GM19099 (cell line): ENCODE measurements around the gene SPIN1.

ENCODE experiments used
- POLR2A ChIP-seq: IDR thresholded peaks from 3 replicates; pipeline ENCODE4 v1.6.1; 2011; ENCODE audit warnings: low read depth; ENCODE audit not compliant: insufficient read length; ENCODE audit errors: extremely low read depth

SPIN1 gene

GRCh38 chr9:88387552-88388202 lies 567 bp upstream of the SPIN1 start:
- no peak for TF ChIP-seq POLR2A

DNA sequence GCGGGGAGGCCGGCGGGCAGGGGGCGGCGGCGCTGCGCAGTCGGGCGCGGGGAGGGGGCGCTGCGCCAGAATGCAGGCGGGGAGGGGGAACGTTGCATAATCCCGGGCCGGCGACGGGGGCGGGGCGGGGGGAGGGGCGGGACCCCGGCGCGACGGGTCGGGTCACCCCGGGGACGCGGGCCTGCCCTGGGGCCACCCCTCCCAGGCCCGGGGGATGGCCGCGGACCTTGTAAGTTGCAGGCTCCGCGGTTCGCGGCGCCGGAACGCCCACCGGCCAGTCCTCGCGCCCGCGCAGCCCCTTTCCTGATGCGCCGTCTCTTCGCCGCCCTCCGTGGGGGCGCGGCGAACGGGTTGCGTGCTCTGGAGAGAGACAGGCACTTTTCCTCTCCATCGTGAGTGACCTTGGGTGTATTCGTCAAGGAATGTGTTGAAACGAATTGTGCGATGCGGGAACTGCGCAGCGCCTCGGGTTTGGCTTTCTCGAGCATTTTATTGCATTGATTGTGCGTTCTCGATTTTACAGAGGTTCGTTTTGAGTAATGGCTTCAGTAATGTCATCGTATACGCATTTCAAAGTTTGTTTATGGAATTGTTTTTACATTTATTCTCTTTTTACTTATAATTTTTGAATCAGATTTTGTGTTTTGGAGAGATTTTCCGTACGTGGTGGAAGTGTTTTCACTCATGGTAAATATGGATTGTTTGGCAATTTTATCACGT lies 802 bp downstream of the SPIN1 start:
- no peak for TF ChIP-seq POLR2A

GRCh38 chr9:88390371-88390990 lies 2.2 kb downstream of the SPIN1 start:
- no peak for TF ChIP-seq POLR2A

GRCh38 chr9:88391236-88391635 lies 3.0 kb downstream of the SPIN1 start:
- no peak for TF ChIP-seq POLR2A

DNA sequence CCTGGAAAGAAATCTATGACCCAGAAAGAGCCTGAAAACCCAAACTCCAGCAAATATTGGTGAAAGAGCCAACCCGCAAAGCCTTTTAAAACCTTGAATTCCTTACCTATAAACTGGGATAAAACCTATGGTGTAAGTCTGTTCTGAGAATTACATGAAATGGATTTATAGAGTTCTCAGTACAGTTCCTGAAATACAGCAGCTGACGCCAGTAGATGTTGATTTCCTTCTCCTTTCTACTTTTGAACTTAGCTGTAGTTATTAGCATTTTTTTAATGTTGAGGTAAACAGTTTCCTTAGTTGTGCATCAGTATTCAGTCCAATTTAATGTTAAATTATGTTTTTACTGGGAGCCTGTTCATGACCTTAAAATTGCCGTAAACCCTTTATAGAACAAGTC lies 3.7 kb downstream of the SPIN1 start:
- TF ChIP-seq POLR2A: no peak

DNA sequence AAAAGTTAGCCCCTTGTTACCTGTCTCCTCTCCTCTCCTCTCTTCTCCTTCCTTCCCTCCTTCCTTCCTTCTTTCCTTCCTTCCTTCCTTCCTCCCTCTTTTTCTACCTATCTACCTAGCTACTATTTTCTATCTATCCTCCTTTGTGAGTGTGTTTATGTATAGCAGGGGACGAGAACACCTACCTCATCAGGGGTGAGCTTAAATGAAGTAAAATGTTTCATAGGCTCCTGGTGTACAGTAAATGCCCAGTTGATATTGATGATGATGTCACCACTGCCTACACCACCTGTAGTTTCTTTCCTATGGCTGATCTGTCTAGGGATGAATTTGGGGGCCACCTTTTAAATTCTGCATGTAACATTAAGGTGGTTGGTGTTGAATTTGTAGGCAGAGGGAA lies 4.3 kb downstream of the SPIN1 start:
- TF ChIP-seq POLR2A: no peak

GRCh38 chr9:88396836-88397577 lies 8.8 kb downstream of the SPIN1 start:
- TF ChIP-seq POLR2A: no peak

DNA sequence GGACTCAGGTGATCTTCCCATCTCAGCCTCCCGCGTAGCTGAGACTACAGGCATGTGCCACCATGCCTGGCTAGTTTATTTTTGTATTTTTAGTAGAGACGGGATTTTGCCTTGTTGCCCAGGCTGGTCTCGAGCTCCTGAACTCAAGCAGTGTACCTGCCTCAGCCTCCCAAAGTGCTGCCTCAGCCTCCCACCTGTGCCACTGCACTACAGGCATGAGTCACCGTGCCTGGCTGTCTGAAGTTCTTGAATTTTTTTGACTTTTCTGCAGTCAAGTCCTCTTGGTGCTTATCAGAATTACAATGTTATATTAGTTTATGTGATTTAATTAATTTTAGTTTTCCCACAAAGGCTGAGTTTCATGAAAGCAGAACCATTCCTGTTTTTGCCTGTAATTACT lies 9.8 kb downstream of the SPIN1 start:
- TF ChIP-seq POLR2A: no peak

GRCh38 chr9:88399966-88400365 lies 11.7 kb downstream of the SPIN1 start:
- TF ChIP-seq POLR2A: no peak

DNA sequence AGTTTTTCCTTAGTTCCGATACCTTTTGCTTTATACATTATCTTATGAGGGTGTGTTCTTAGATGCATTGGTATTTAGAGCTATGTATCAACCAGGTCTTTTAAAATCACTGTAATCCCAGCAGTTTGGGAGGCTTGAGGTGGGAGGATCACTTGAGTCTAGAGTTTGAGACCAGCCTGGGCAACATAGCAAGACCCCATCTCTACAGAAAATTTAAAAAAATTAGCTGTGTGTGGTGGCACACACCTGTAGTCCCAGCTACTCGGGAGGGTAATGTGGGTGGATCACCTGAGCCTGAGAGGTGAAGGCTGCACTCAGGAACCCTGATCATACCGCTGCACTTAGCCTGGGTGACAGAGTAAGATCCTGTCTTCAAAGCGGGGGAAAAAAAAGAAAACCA lies 15.1 kb downstream of the SPIN1 start:
- TF ChIP-seq POLR2A: no peak

DNA sequence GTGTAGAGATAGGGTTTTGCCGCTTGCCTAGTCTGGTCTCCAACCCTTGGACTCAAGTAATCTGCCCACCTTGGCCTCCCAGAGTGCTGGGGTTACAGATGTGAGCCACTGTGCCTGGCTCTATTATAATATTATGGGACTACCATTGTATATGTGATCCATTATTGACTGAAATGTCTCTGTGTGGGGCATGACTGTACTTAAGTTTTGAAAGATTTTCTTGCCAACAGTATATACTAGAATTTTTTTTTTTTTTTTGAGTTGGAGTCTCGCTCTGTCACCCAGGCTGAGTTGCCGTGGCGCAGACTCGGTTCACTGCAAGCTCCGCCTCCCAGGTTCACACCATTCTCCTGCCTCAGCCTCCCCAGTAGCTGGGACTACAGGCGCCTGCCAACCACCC lies 17.8 kb downstream of the SPIN1 start:
- no peak for TF ChIP-seq POLR2A

- no peak for TF ChIP-seq POLR2A
Measured at GRCh38 chr9:88411471-88411870, 23.2 kb downstream of the SPIN1 start.

DNA sequence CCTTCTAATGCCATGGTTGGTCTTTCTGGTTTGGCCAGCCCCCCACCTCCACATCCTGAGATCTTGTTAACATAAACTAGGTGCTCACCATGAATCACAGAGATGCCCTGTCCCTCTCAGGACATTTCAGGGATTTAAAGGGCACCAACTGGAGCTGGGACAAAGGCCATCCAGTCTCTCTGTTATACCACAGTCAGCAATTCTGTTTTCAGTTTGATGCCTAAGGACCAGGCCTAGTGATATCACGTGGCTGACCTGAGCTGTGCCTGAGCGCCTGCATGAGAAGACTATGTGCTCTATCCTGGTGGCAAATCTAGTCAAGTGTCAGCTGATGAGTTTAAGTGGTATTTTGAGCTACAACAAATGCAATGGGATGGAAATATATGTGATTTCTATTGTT lies 26.1 kb downstream of the SPIN1 start:
- no peak for TF ChIP-seq POLR2A

- no peak for TF ChIP-seq POLR2A
Measured at GRCh38 chr9:88418025-88418424, 29.8 kb downstream of the SPIN1 start.

DNA sequence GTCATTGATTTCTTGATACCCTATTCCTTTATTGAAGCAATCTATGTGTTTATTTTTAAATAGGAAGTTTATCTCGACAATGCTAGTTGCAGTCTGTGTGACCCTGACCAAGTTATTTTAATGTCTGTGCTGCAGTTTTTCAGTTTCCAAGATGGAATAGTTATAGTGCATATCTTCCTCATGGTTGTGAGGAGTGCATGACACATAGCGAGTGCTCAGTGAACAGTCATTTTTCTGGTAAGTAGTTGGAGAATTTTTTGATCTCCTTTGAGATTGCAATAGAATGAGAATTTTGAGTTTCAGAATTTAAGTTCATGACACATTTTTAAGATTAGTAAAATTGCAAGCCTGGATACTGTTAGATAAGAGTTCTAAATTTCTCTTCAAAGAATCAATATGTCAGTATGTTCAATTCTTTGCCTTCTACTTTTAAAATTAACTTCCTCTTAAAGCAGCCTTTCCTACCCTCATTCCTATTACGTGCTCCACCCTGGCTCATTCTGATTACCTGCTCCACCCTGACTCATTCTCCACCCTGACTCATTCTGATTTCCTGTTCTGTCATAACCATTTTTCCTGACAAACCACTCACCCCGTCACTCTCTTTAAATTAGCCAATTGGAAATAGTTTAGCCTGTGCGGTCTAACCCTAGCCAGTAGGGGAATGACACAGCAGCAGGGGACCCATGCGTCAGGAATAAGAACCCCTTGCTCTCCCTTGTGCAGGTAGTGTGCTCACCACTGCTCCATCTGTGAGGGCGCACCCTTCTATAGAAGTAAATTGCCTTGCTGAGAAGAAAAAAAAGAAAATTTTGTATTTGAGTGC lies 30.7 kb downstream of the SPIN1 start:
- no peak for TF ChIP-seq POLR2A
